Ovary (tissue), 9 donors: Measurements from ENCODE around the gene WASF2. TPM values are rescaled to one million over a fixed set of nuclear protein-coding genes. Genes with fewer than 3 reads are reported as not detected.

Source experiments
- DNase-seq, 5 donors: peaks; one replicate each; pipeline ENCODE4 v3.0.0-alpha.2; 2019 to 2020
- H3K27ac ChIP-seq, 2 donors: fragments of 200-600 bp; one replicate each; pipeline versions ENCODE4 v1.5.1 to v1.8.0; 2019 to 2022
- H3K27me3 ChIP-seq: fragments of 200-600 bp; one replicate; pipeline ENCODE4 v1.8.0; 2022
- H3K36me3 ChIP-seq: fragments of 200-600 bp; sonication (generic); one replicate; pipeline ENCODE4 v1.5.1; 2019
- H3K4me1 ChIP-seq: one replicate; pipeline ENCODE4 v1.8.1; 2013; ENCODE audit warnings: mild to moderate bottlenecking, moderate library complexity; ENCODE audit not compliant: insufficient read depth
- H3K4me3 ChIP-seq: fragments of 200-600 bp; sonication (generic); one replicate; pipeline ENCODE4 v1.5.1; 2017
- H3K9me3 ChIP-seq, 2 donors: fragments of 200-600 bp in 1 of 2; sonication (generic) in 1 of 2; one replicate each; pipeline versions ENCODE4 v1.5.1 to v1.8.1; 2013 to 2019; ENCODE audit warnings: mild to moderate bottlenecking in 1 of 2, moderate library complexity in 1 of 2
- EP300 ChIP-seq: sonication (generic); formaldehyde crosslinking; IDR thresholded peaks from one replicate; pipeline ENCODE4 v1.6.1; 2017; ENCODE audit warnings: antibody characterized with exemption
- POLR2A ChIP-seq: fragments of 450-650 bp; IDR thresholded peaks from one replicate; pipeline ENCODE4 v1.6.1; 2017; ENCODE audit warnings: antibody characterized with exemption, mild to moderate bottlenecking, moderate library complexity
- WGBS, 3 donors: extraction: QIAGEN DNeasy Blood & Tissue Kit in 1 of 3; methylation state at CpG; one replicate each; pipeline versions ENCODE4 v1.1.5 to v1.1.7; 2013 to 2017; 5-methylcytosine and 5-hydroxymethylcytosine counted together
- intact Hi-C, 4 donors: fragments of 100-400 bp; cut with DNase I; formaldehyde crosslinking; loops; one replicate each; pipeline versions ENCODE4 v1.11.0 to v1.15.1; 2022 to 2023
- polyA plus RNA-seq, 2 donors: library from polyadenylated mRNA; stranded (reverse); fragments of 200-250 nt in 1 of 2; fragments of 350-450 nt in 1 of 2; fragmentation: Illumina TruSeq in 1 of 2; extraction: RNeasy Lipid Tissue Mini Kit (QIAGEN cat#74804) in 1 of 2; gene quantifications; one replicate each; pipeline ENCODE4 v1.2.3, GENCODE V29; 2013 to 2014
- total RNA-seq, 7 donors: library from RNA; depleted of rRNA in 2 of 7; stranded (reverse); fragments of >200 nt in 2 of 7; fragmentation: NEBNext Ultra II Directional in 3 of 7; extraction: Animal tissue kit (Norgen Biotek cat#: 25700) in 3 of 7; gene quantifications; one replicate each; pipeline versions ENCODE4 v1.1.0 to v1.2.4, GENCODE V29; 2016 to 2023
- TF ChIP-seq, protein P1 (sequence below), 3 donors: fragments of 450-650 bp in 2 of 3; fragments of 200-600 bp in 1 of 3; IDR thresholded peaks; one replicate each; pipeline versions ENCODE4 v1.5.1 to v1.8.0; 2016 to 2022; ENCODE audit warnings: antibody characterized with exemption in 3 of 3, mild to moderate bottlenecking in 1 of 3
- donor health status: DM: no; HTN: no; CAD: no; lungs with moderate emphysema.
- donor health status: DM: no; HTN: no; CAD: no.
- donor health status: Bipolar disorder and iron deficiency.
- donor health status: DM: yes; HTN: yes; CAD: no.
- donor health status: DM: no; HTN: no; CAD: no.
- donor health status: DM: yes; HTN: yes; CAD: no.

The WASF2 gene
- total and polyA plus RNA-seq, 9 donors: 28.0 to 233 (median 153) TPM

DNA sequence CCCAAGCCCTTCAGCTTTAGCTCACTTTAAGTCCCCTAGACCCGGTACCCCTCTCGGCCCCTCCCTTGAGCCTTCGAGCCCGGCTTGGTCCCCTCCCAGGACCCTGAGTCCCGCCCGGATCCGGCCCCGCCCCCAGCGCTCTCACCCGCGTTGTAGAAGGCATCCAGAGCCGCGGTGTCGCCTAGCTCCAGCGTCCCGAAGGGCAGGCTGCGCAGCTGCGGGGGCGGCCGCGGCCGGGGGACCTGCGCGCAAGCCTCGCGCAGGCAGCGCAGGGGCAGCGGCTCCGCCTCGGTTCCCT, 123.9 kb downstream of the WASF2 start:
- Histone ChIP-seq H3K4me3 (peak overlapping the region; percentile 89), H3K4me1 (peaks cover 7% of the 10 kb centered on the region), H3K27ac (peak overlapping the region; percentile 86 to 91), H3K36me3 (no peaks in the 10 kb centered on the region), H3K9me3 (no peaks in the 10 kb centered on the region), H3K27me3 (no peaks in the 10 kb centered on the region)
- peak; percentile 79 to 83 (median 81) for DNase-seq
- intact Hi-C loops: no loop called here
- no peak for TF ChIP-seq EP300
- TF ChIP-seq, protein P1, sequence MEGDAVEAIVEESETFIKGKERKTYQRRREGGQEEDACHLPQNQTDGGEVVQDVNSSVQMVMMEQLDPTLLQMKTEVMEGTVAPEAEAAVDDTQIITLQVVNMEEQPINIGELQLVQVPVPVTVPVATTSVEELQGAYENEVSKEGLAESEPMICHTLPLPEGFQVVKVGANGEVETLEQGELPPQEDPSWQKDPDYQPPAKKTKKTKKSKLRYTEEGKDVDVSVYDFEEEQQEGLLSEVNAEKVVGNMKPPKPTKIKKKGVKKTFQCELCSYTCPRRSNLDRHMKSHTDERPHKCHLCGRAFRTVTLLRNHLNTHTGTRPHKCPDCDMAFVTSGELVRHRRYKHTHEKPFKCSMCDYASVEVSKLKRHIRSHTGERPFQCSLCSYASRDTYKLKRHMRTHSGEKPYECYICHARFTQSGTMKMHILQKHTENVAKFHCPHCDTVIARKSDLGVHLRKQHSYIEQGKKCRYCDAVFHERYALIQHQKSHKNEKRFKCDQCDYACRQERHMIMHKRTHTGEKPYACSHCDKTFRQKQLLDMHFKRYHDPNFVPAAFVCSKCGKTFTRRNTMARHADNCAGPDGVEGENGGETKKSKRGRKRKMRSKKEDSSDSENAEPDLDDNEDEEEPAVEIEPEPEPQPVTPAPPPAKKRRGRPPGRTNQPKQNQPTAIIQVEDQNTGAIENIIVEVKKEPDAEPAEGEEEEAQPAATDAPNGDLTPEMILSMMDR (IDR thresholded peaks at IDR 0.05): no peak
- TF ChIP-seq POLR2A: no peak
- 0 to 1% (median 0%) methylated on average over 26 to 30 of the region's 30 CpGs for WGBS, 3 donors

DNA sequence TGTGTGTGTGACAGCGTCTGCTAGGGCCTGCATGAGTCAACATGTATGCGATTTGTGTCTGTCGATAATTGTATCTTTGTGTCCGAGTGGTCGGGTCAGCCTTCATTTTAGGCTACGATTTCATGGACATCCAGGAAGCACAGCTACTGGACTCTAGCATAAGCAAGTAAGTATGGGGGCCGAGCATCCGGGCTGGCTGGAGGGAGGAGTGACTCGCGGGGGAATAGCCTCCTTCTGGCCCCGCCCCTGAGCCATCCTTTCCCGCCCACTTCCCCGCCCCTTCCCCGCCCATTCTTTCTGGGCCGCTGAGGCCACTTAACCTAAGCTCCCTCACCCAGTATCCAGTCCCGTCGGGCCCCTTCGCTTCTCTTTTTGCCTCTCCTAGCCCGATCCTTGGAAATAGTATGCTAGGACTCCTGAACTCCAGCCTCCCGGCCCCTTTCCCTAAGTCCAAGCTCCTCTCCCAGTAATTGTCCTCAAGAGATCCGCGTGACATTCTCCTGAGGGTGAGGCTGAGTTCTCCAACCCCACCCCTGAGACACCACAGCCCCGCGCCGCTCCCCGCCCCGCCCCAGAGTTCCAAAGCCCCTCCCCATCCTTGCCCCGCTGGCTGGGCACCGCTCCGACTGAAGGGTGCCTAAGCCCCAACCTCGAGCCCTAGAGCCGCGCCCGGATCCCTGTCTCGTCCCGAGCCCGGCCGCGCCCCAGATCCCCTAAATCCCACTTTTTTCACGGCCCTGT, 124.4 kb downstream of the WASF2 start:
- DNase-seq: peak; percentile 89 to 93 (median 91)
- Histone ChIP-seq H3K27ac (peak overlapping the region; percentile 86 to 91), H3K27me3 (no peaks in the 10 kb centered on the region), H3K4me3 (peak overlapping the region; percentile 89), H3K36me3 (no peaks in the 10 kb centered on the region), H3K4me1 (peaks cover 7% of the 10 kb centered on the region), H3K9me3 (no peaks in the 10 kb centered on the region)
- intact Hi-C loops: no loop called here
- WGBS, 3 donors: 2% methylated on average over 34 to 40 of the region's 40 CpGs
- TF ChIP-seq, protein P1 (IDR thresholded peaks at IDR 0.05): no peak
- TF ChIP-seq POLR2A: peak; percentile 71

DNA sequence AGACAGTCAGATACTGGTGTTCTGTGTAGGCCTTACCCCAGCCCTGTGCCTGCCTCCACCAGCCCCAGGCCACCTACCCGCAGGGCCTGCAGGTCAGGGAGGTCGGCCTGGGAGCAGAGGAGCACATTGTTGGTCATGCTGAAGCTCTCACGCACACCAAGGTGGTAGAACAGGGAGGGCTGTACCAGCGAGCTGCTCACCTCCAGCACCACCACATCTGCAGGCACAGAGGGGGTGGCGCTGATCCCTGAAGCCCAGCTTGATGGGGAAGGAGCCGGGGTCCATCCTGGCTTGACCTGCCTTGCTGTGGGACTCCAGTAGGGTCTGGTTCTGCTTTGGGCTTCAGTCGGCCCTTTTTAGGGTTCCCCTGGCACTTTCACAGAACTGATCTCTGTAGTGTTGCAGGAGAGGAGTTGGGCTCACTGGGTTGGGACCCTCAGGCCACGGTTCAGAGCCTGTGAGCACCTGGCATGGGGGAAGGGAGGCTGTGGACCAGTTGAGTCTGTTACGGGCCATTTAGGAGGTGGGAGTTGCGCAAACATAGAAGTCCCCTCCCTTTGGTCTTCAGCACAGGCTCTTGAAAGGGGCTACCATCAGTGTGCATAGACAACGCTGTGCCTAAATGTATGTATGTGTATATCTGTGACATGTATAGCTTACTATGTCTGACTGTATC, 125.1 kb downstream of the WASF2 start:
- no peaks in the 10 kb centered on the region for H3K36me3 ChIP-seq

DNA sequence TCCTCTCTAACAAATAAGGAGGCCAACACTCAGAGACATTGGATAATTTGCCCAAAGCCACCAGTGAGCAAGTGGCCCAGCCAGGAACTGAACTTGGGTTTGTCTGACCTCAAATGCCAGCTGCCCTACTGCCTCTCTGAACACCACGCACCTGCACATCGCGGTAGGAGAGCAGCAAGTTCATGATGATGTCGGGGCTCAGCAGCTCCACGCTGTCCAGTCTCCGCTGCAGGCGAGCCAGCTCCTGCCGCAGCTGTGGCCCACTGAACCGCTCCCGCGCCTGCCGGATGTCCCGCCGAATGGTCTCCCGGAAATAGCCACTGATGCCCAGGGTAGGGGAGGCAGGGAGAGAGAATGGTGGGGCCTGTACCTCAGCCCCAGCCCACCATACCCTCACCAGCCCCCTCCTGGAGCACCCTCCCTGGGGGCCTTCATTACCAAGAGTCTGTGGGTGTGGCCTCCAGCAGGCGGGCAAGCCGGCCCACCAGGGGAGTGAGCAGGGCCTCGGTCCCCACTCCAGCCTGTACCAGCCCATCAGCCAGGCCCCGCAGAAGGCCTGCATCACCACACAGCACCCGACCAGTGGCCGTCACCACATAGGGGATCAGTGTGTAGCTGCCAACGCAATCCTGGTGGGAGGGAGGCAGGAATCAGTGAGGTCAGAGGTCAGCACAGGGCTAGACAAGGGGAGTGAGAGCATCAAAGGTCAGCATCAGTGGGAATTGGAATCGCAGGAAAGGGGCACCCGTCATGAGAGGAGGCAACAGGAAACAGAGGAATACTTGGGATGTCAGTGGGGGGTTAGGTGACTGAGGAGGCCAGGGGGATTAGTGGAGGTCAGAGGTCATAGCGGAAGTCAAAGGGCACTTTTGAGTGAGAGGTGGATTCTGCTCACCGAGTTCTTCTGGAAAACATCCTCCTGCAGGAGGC, 125.9 kb downstream of the WASF2 start:
- no peak overlapping the region for H3K27ac ChIP-seq
- H3K4me3 ChIP-seq: no peak overlapping the region
- DNase-seq: peak in 1 of 5 donors; percentile 34
- 87 to 91% (median 88%) methylated on average over 23 to 26 of the region's 26 CpGs for WGBS, 3 donors
- no peaks in the 10 kb centered on the region for H3K9me3 ChIP-seq
- intact Hi-C loops: no loop called here
- no peaks in the 10 kb centered on the region for H3K27me3 ChIP-seq
- TF ChIP-seq, protein P1 (IDR thresholded peaks at IDR 0.05): no peak
- TF ChIP-seq EP300 (no peak), POLR2A (no peak)
- peaks cover 7% of the 10 kb centered on the region for H3K4me1 ChIP-seq
- no peaks in the 10 kb centered on the region for H3K36me3 ChIP-seq

More for the DNA sequence above, 125.1 kb downstream of the WASF2 start:
- intact Hi-C loops: no loop called here
- Histone ChIP-seq H3K4me1 (peaks cover 7% of the 10 kb centered on the region), H3K27ac (peak overlapping the region in 1 of 2 donors; percentile 91), H3K9me3 (no peaks in the 10 kb centered on the region), H3K27me3 (no peaks in the 10 kb centered on the region), H3K4me3 (peak overlapping the region; percentile 89)
- peak in 1 of 5 donors; percentile 46 for DNase-seq
- WGBS, 3 donors: 75 to 84% (median 78%) methylated on average over 11 of the region's 11 CpGs
- TF ChIP-seq, protein P1 (IDR thresholded peaks at IDR 0.05): no peak
- TF ChIP-seq POLR2A: no peak
- TF ChIP-seq EP300: no peak
